ENCODE data around the gene NT5DC3.

GRCh38 chr12:103780992-103781391 is 60.0 kb downstream of the NT5DC3 start:
- TF ChIP-seq POLR2AphosphoS5 (IDR thresholded peaks at IDR 0.05; ENCODE audit: insufficient read depth in 1 of 2, low read depth in 1 of 2) (no peak), CTCF (IDR thresholded peaks at IDR 0.05) (no peak)
